HepG2 (cell line): ENCODE measurements around the gene ANP32B. TPM values are rescaled to one million over a fixed set of nuclear protein-coding genes. Genes with fewer than 3 reads are reported as not detected.
"Not testable (repeated sequence)": the region's sequence is repeated elsewhere in the genome, so short reads cannot be mapped to it uniquely, and the experiment has no call there.

ENCODE experiments used
- ATAC-seq: fragments of 200-7000 bp; cut with Tn5 transposase; 3 replicates; pipeline ENCODE4 v1.9.1; 2020; ENCODE audit warnings: mild to moderate bottlenecking, moderate library complexity
- BruUV-seq: library from RNA; stranded (reverse); fragments of 400-500 nt; replicated peaks from 2 replicates; lab custom pipeline; 2021; lab: Mats Ljungman, UMichigan
- CTCF ChIA-PET: fragments of 300-600 bp; formaldehyde crosslinking; extraction: SDS; loops from one replicate; lab custom pipeline; 2021; ENCODE audit warnings: low total read pairs, inconsistent platforms, low intra/inter-chr PET ratio; lab: Yijun Ruan, JAX
- POLR2A ChIA-PET: fragments of 350-600 bp; sonication (Branson Sonifier 250); formaldehyde crosslinking; loops from one replicate; lab custom pipeline; 2020; ENCODE audit warnings: antibody characterized with exemption, inconsistent platforms; lab: Yijun Ruan, JAX
- DNase-seq: peaks from one replicate; pipeline ENCODE4 v3.0.0-alpha.2; 2015; ENCODE audit warnings: low spot score
- FAIRE-seq: peaks from 3 replicates; lab custom pipeline; 2011; peaks lifted over from hg19 to GRCh38; lab: Jason Lieb, UNC
- H2AFZ ChIP-seq: one replicate; pipeline ENCODE4 v1.6.1; 2011; ENCODE audit warnings: low read length, inconsistent platforms
- H3K27ac ChIP-seq: fragments of 300-600 bp; 3 replicates; pipeline ENCODE4 v1.8.0; 2011; ENCODE audit warnings: mixed run types, mild to moderate bottlenecking, mixed read lengths, low read length, inconsistent platforms; ENCODE audit not compliant: insufficient read depth; ENCODE audit errors: extremely low read length
- H3K27me3 ChIP-seq, 2 experiments: fragments of 200-600 bp in 1 of 2; 2 replicates in 1 of 2; 3 replicates in 1 of 2; pipeline versions ENCODE4 v1.6.0 to v1.8.0; 2011; ENCODE audit warnings: low read length in 2 of 2, mild to moderate bottlenecking in 2 of 2, moderate library complexity in 2 of 2, inconsistent platforms in 1 of 2; ENCODE audit not compliant: insufficient read depth in 2 of 2, control insufficient read depth in 1 of 2
- H3K36me3 ChIP-seq, 2 experiments: fragments of 200-600 bp in 1 of 2; replicated peaks in 1 of 2; 2 replicates in 1 of 2; 3 replicates in 1 of 2; pipeline versions ENCODE4 v1.5.1 to v1.8.0; 2011; ENCODE audit warnings: low read length in 2 of 2, inconsistent platforms in 1 of 2; ENCODE audit not compliant: insufficient read depth in 2 of 2, control insufficient read depth in 1 of 2
- H3K4me1 ChIP-seq: 2 replicates; pipeline ENCODE4 v1.5.1; 2012; ENCODE audit warnings: low read length, inconsistent platforms; ENCODE audit not compliant: insufficient read depth
- H3K4me2 ChIP-seq: 2 replicates; pipeline ENCODE4 v1.6.0; 2011; ENCODE audit warnings: low read depth, low read length, inconsistent platforms
- H3K4me3 ChIP-seq, 3 experiments: fragments of 200-600 bp in 1 of 3; sonication (generic), shearing (Covaris generic) in 1 of 3; replicated peaks in 1 of 3; 2 replicates each; pipeline ENCODE4 v1.5.1; 2011 to 2016; ENCODE audit warnings: low read length in 3 of 3, inconsistent platforms in 2 of 3, low read depth in 2 of 3, mild to moderate bottlenecking in 2 of 3, control low read depth in 1 of 3, mixed read lengths in 1 of 3; ENCODE audit not compliant: insufficient read depth in 1 of 3
- H3K79me2 ChIP-seq: one replicate; pipeline ENCODE4 v1.6.1; 2011; ENCODE audit warnings: low read length, inconsistent platforms; ENCODE audit not compliant: insufficient read depth
- H3K9ac ChIP-seq: 2 replicates; pipeline ENCODE4 v1.6.0; 2011; ENCODE audit warnings: mild to moderate bottlenecking, low read depth, low read length, inconsistent platforms; ENCODE audit not compliant: insufficient read depth
- H3K9me3 ChIP-seq: 2 replicates; pipeline ENCODE4 v1.5.1; 2012; ENCODE audit warnings: mild to moderate bottlenecking, low read length
- H4K20me1 ChIP-seq: 2 replicates; pipeline ENCODE4 v1.6.0; 2011; ENCODE audit warnings: inconsistent platforms, mild to moderate bottlenecking, low read length, moderate library complexity; ENCODE audit not compliant: insufficient read depth
- ATF7 ChIP-seq, 2 experiments: fragments of 450-650 bp in 1 of 2; sonication (generic) in 1 of 2; formaldehyde crosslinking in 1 of 2; IDR thresholded peaks; 2 replicates each; pipeline versions ENCODE4 v1.4.0 to v1.6.1; 2016 to 2020; ENCODE audit warnings: antibody characterized with exemption in 1 of 2, mild to moderate bottlenecking in 1 of 2, missing genetic modification reagents in 1 of 2
- WGBS: methylation state at CpG from one replicate; pipeline ENCODE4 v1.1.6; 2017; ENCODE audit warnings: low lambda C conversion rate; 5-methylcytosine and 5-hydroxymethylcytosine counted together
- in situ Hi-C: cut with HindIII; loops from 2 replicates; pipeline ENCODE4 v1.10.0; 2017; ENCODE audit warnings: low pct_unique_long_range_greater_than_20kb; ENCODE audit not compliant: extremely low pct_ligation_motif_present
- intact Hi-C: fragments of 100-400 bp; cut with micrococcal nuclease; formaldehyde crosslinking; loops from one replicate; pipeline ENCODE4 v1.10.0; 2022; ENCODE audit not compliant: unreplicated experiment
- polyA plus RNA-seq, 8 experiments: library from polyadenylated mRNA; depleted of rRNA in 3 of 8; stranded (reverse) in 7 of 8; unstranded in 1 of 8; fragments of >200 nt; fragmentation: Illumina TruSeq in 4 of 8; extraction: Trizol in 4 of 8; gene quantifications; 2 replicates each; pipeline versions ENCODE4 v1.2.1 to v1.2.3, GENCODE V29; 2011 to 2016; ENCODE audit warnings: low read depth in 4 of 8, missing spikeins in 1 of 8, mixed read lengths in 1 of 8; ENCODE audit not compliant: insufficient read depth in 1 of 8
- total RNA-seq, 5 experiments: library from RNA; depleted of rRNA; stranded (reverse); fragments of >200 nt; fragmentation: Illumina TruSeq; extraction: Trizol; gene quantifications; 2 replicates each; pipeline ENCODE4 v1.2.3, GENCODE V29; 2016; ENCODE audit warnings: low read depth in 1 of 5

The ANP32B gene
- total and polyA plus RNA-seq, 2 of the 13 experiments (the other 11 are each of a cell fraction or from before 2014, with no cell fraction given), result 22.1 to 37.5 TPM

GRCh38 chr9:97945470-97945869 lies 37.7 kb upstream of the ANP32B start:
- CTCF ChIA-PET, in situ Hi-C loops, H3K9me3 ChIP-seq, H4K20me1 ChIP-seq, DNase-seq, H3K27ac ChIP-seq, H3K79me2 ChIP-seq, BruUV-seq, H2AFZ ChIP-seq, POLR2A ChIA-PET, H3K4me2 ChIP-seq, ATAC-seq, FAIRE-seq, H3K27me3 ChIP-seq, H3K9ac ChIP-seq, H3K4me3 ChIP-seq, H3K4me1 ChIP-seq, intact Hi-C loops, H3K36me3 ChIP-seq: not testable (repeated sequence)
- 10% methylated on average over 2 of the region's 2 CpGs for WGBS

GRCh38 chr9:97947094-97947493 lies 36.0 kb upstream of the ANP32B start:
- BruUV-seq; H3K9ac ChIP-seq; intact Hi-C loops; H3K4me1 ChIP-seq; FAIRE-seq; H3K27me3 ChIP-seq; DNase-seq; CTCF ChIA-PET; H2AFZ ChIP-seq; H4K20me1 ChIP-seq; in situ Hi-C loops; H3K4me3 ChIP-seq; H3K36me3 ChIP-seq; POLR2A ChIA-PET; H3K9me3 ChIP-seq; ATAC-seq; H3K79me2 ChIP-seq; H3K27ac ChIP-seq; H3K4me2 ChIP-seq; TF ChIP-seq ATF7 (CRISPR knock-in tag; IDR thresholded peaks at IDR 0.05): not testable (repeated sequence)
- WGBS, result 25% methylated on average over 2 of the region's 2 CpGs
- TF ChIP-seq ATF7 (IDR thresholded peaks at IDR 0.05), result peak; percentile 87
